Measurements from ENCODE around the gene DACH1.

DACH1 gene

GRCh38 chr13:71644579-71644978 is 222.4 kb downstream of the DACH1 start:
- Histone ChIP-seq H3K27ac (ENCODE audit: low read length, poor library complexity, severe bottlenecking) (no peak overlapping the region), H3K4me2 (ENCODE audit: low read length, poor library complexity, severe bottlenecking) (no peak overlapping the region), H3K9me3 (ENCODE audit: control insufficient read depth, low read length) (no peaks in the 10 kb centered on the region), H3K36me3 (ENCODE audit: control insufficient read depth in 1 of 2, insufficient read depth in 2 of 2, low read depth in 1 of 2, low read length in 2 of 2) (no peaks in the 10 kb centered on the region), H3K4ac (ENCODE audit: low read depth in 1 of 2, low read length in 2 of 2) (no peak overlapping the region), H3K79me1 (replicated peaks; ENCODE audit: low read length, poor library complexity, severe bottlenecking) (no peaks in the 10 kb centered on the region), H2BK15ac (ENCODE audit: low read depth, poor library complexity, severe bottlenecking) (peak overlapping the region; percentile 33), H3K9ac (ENCODE audit: low read length) (no peak overlapping the region), H2AFZ (ENCODE audit: low read depth, low read length) (no peak overlapping the region), H3K23ac (ENCODE audit: low read length in 2 of 2) (no peak overlapping the region), H2AK5ac (ENCODE audit: low read length, severe bottlenecking) (no peak overlapping the region), H3K27me3 (ENCODE audit: control insufficient read depth in 1 of 2, insufficient read depth in 1 of 2, low read length in 2 of 2) (no peaks in the 10 kb centered on the region), H2BK12ac (ENCODE audit: low read length in 2 of 2) (no peak overlapping the region), H2BK120ac (ENCODE audit: low read depth, low read length) (no peak overlapping the region), H2BK5ac (ENCODE audit: low read depth, low read length, poor library complexity, severe bottlenecking) (no peak overlapping the region), H3K4me3 (ENCODE audit: insufficient read depth in 1 of 2, low read depth in 1 of 2, low read length in 2 of 2) (no peak overlapping the region), H4K91ac (ENCODE audit: low read length) (no peak overlapping the region), H3K14ac (ENCODE audit: low read length in 2 of 2) (no peak overlapping the region), H4K8ac (ENCODE audit: low read length) (no peak overlapping the region), H3K18ac (ENCODE audit: low read depth in 1 of 2, low read length in 2 of 2) (no peak overlapping the region), H3K4me1 (ENCODE audit: control insufficient read depth, insufficient read depth, low read depth, low read length) (no peaks in the 10 kb centered on the region)
- WGBS: no CpG with 5 or more reads among the region's 1 CpG
- no peak for DNase-seq

GRCh38 chr13:71643448-71643860 is 223.6 kb downstream of the DACH1 start:
- DNase-seq: no peak
- Histone ChIP-seq H3K79me1 (replicated peaks; ENCODE audit: low read length, poor library complexity, severe bottlenecking) (no peaks in the 10 kb centered on the region), H3K36me3 (ENCODE audit: control insufficient read depth in 1 of 2, insufficient read depth in 2 of 2, low read depth in 1 of 2, low read length in 2 of 2) (no peaks in the 10 kb centered on the region), H2BK120ac (ENCODE audit: low read depth, low read length) (no peak overlapping the region), H3K14ac (ENCODE audit: low read length in 2 of 2) (no peak overlapping the region), H2BK5ac (ENCODE audit: low read depth, low read length, poor library complexity, severe bottlenecking) (no peak overlapping the region), H3K4me2 (ENCODE audit: low read length, poor library complexity, severe bottlenecking) (no peak overlapping the region), H3K4me1 (ENCODE audit: control insufficient read depth, insufficient read depth, low read depth, low read length) (no peaks in the 10 kb centered on the region), H3K9me3 (ENCODE audit: control insufficient read depth, low read length) (no peaks in the 10 kb centered on the region), H3K4ac (ENCODE audit: low read depth in 1 of 2, low read length in 2 of 2) (no peak overlapping the region), H3K18ac (ENCODE audit: low read depth in 1 of 2, low read length in 2 of 2) (no peak overlapping the region), H3K27me3 (ENCODE audit: control insufficient read depth in 1 of 2, insufficient read depth in 1 of 2, low read length in 2 of 2) (no peaks in the 10 kb centered on the region), H3K23ac (ENCODE audit: low read length in 2 of 2) (no peak overlapping the region), H3K4me3 (ENCODE audit: insufficient read depth in 1 of 2, low read depth in 1 of 2, low read length in 2 of 2) (no peak overlapping the region), H2AFZ (ENCODE audit: low read depth, low read length) (no peak overlapping the region), H4K91ac (ENCODE audit: low read length) (no peak overlapping the region), H3K9ac (ENCODE audit: low read length) (no peak overlapping the region), H3K27ac (ENCODE audit: low read length, poor library complexity, severe bottlenecking) (no peak overlapping the region), H2AK5ac (ENCODE audit: low read length, severe bottlenecking) (no peak overlapping the region), H2BK15ac (ENCODE audit: low read depth, poor library complexity, severe bottlenecking) (no peak overlapping the region), H2BK12ac (ENCODE audit: low read length in 2 of 2) (no peak overlapping the region), H4K8ac (ENCODE audit: low read length) (no peak overlapping the region)
- 0% methylated on average over 1 of the region's 4 CpGs for WGBS

- Histone ChIP-seq H3K27ac (ENCODE audit: low read length, poor library complexity, severe bottlenecking) (no peak overlapping the region), H3K18ac (ENCODE audit: low read depth in 1 of 2, low read length in 2 of 2) (no peak overlapping the region), H3K9ac (ENCODE audit: low read length) (no peak overlapping the region), H3K4me3 (ENCODE audit: insufficient read depth in 1 of 2, low read depth in 1 of 2, low read length in 2 of 2) (no peak overlapping the region), H3K23ac (ENCODE audit: low read length in 2 of 2) (no peak overlapping the region), H3K4me1 (ENCODE audit: control insufficient read depth, insufficient read depth, low read depth, low read length) (no peaks in the 10 kb centered on the region), H4K8ac (ENCODE audit: low read length) (no peak overlapping the region), H3K4ac (ENCODE audit: low read depth in 1 of 2, low read length in 2 of 2) (no peak overlapping the region), H3K27me3 (ENCODE audit: control insufficient read depth in 1 of 2, insufficient read depth in 1 of 2, low read length in 2 of 2) (no peaks in the 10 kb centered on the region), H2BK120ac (ENCODE audit: low read depth, low read length) (no peak overlapping the region), H4K91ac (ENCODE audit: low read length) (no peak overlapping the region), H3K79me1 (replicated peaks; ENCODE audit: low read length, poor library complexity, severe bottlenecking) (no peaks in the 10 kb centered on the region), H3K14ac (ENCODE audit: low read length in 2 of 2) (no peak overlapping the region), H2BK5ac (ENCODE audit: low read depth, low read length, poor library complexity, severe bottlenecking) (no peak overlapping the region), H3K4me2 (ENCODE audit: low read length, poor library complexity, severe bottlenecking) (no peak overlapping the region), H2BK12ac (ENCODE audit: low read length in 2 of 2) (no peak overlapping the region), H3K36me3 (ENCODE audit: control insufficient read depth in 1 of 2, insufficient read depth in 2 of 2, low read depth in 1 of 2, low read length in 2 of 2) (no peaks in the 10 kb centered on the region), H2AFZ (ENCODE audit: low read depth, low read length) (no peak overlapping the region), H2AK5ac (ENCODE audit: low read length, severe bottlenecking) (no peak overlapping the region), H3K9me3 (ENCODE audit: control insufficient read depth, low read length) (no peaks in the 10 kb centered on the region), H2BK15ac (ENCODE audit: low read depth, poor library complexity, severe bottlenecking) (no peak overlapping the region)
- DNase-seq: no peak
- 83% methylated on average over 1 of the region's 1 CpG for WGBS
Observed at GRCh38 chr13:71638751-71639150, 228.3 kb downstream of the DACH1 start.

GRCh38 chr13:71634602-71635443 is 232.2 kb downstream of the DACH1 start:
- Histone ChIP-seq H2BK12ac (ENCODE audit: low read length in 2 of 2) (peak overlapping the region in 1 of 2 experiments; percentile 67), H4K91ac (ENCODE audit: low read length) (no peak overlapping the region), H3K23ac (ENCODE audit: low read length in 2 of 2) (no peak overlapping the region), H3K18ac (ENCODE audit: low read depth in 1 of 2, low read length in 2 of 2) (peak overlapping the region in 1 of 2 experiments; percentile 54), H3K36me3 (ENCODE audit: control insufficient read depth in 1 of 2, insufficient read depth in 2 of 2, low read depth in 1 of 2, low read length in 2 of 2) (no peaks in the 10 kb centered on the region), H3K9me3 (ENCODE audit: control insufficient read depth, low read length) (no peaks in the 10 kb centered on the region), H3K4me2 (ENCODE audit: low read length, poor library complexity, severe bottlenecking) (no peak overlapping the region), H4K8ac (ENCODE audit: low read length) (no peak overlapping the region), H2AFZ (ENCODE audit: low read depth, low read length) (no peak overlapping the region), H3K4me3 (ENCODE audit: insufficient read depth in 1 of 2, low read depth in 1 of 2, low read length in 2 of 2) (no peak overlapping the region), H2AK5ac (ENCODE audit: low read length, severe bottlenecking) (no peak overlapping the region), H2BK15ac (ENCODE audit: low read depth, poor library complexity, severe bottlenecking) (no peak overlapping the region), H3K27ac (ENCODE audit: low read length, poor library complexity, severe bottlenecking) (no peak overlapping the region), H3K4me1 (ENCODE audit: control insufficient read depth, insufficient read depth, low read depth, low read length) (no peaks in the 10 kb centered on the region), H3K4ac (ENCODE audit: low read depth in 1 of 2, low read length in 2 of 2) (peak overlapping the region; percentile 85 to 91), H3K9ac (ENCODE audit: low read length) (no peak overlapping the region), H3K27me3 (ENCODE audit: control insufficient read depth in 1 of 2, insufficient read depth in 1 of 2, low read length in 2 of 2) (no peaks in the 10 kb centered on the region), H2BK5ac (ENCODE audit: low read depth, low read length, poor library complexity, severe bottlenecking) (no peak overlapping the region), H3K79me1 (replicated peaks; ENCODE audit: low read length, poor library complexity, severe bottlenecking) (no peaks in the 10 kb centered on the region), H3K14ac (ENCODE audit: low read length in 2 of 2) (no peak overlapping the region), H2BK120ac (ENCODE audit: low read depth, low read length) (peak overlapping the region; percentile 79)
- peak; percentile 55 for DNase-seq
- WGBS: no CpG with 5 or more reads among the region's 2 CpGs

All from mesenchymal stem cell (in vitro differentiated cells and primary cell).